Measurements from ENCODE around the gene GRXCR2.

DNA sequence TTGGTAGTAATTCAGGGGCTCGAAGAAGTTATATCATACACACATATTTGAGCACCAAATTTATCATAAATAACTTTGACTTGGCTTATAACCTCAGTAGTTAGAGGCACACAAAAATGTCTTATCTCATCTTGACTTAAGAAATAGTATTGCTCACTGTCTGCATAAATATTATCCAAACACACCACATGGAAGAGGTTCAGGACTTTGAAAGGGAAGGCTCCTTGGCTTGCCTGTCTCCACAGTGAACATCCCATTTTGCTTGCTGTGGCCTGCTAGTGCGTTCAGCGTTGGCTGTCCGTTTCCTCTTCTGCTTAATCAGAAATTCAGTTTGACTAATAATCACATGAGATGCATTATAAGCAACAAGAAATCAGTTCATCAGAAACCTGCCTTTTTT is 13.9 kb downstream of the GRXCR2 start:
- TF ChIP-seq EZH2 (IDR thresholded peaks at IDR 0.05; ENCODE audit: insufficient read depth, poor library complexity, severe bottlenecking): no peak
- TF ChIP-seq EZH2phosphoT487 (IDR thresholded peaks at IDR 0.05; ENCODE audit: insufficient read depth, low read depth): no peak
